OCI-LY7 (cell line): ENCODE data around the gene BLCAP. TPM values are rescaled to one million over a fixed set of nuclear protein-coding genes. Genes with fewer than 3 reads are reported as not detected.

Experiments used
- BruUV-seq: library from RNA; stranded (reverse); fragments of 400-500 nt; replicated peaks from 2 replicates; lab custom pipeline; 2021; lab: Mats Ljungman, UMichigan
- CTCF ChIA-PET: fragments of 300-600 bp; sonication (Branson Sonifier 250); formaldehyde crosslinking; loops from one replicate; lab custom pipeline; 2022; ENCODE audit warnings: antibody characterized with exemption; ENCODE audit not compliant: unreplicated experiment; lab: Charles Lee
- POLR2A ChIA-PET: fragments of 300-600 bp; sonication (Branson Sonifier 250); formaldehyde crosslinking; loops from one replicate; lab custom pipeline; 2022; ENCODE audit warnings: antibody characterized with exemption; lab: Charles Lee
- DNase-seq: peaks from one replicate; pipeline ENCODE4 v3.0.0-alpha.2; 2015; ENCODE audit warnings: low spot score
- H2AFZ ChIP-seq: fragments of 200-600 bp; sonication (generic), shearing (Covaris generic); 2 replicates; pipeline ENCODE4 v1.6.1; 2014; ENCODE audit warnings: mild to moderate bottlenecking, antibody characterized with exemption, low read length, moderate library complexity
- H3K27ac ChIP-seq: fragments of 200-600 bp; sonication (generic); 2 replicates; pipeline ENCODE4 v1.5.1; 2014; ENCODE audit warnings: mixed run types, low read depth, mild to moderate bottlenecking, moderate library complexity, low read length, inconsistent platforms; ENCODE audit not compliant: poor library complexity, severe bottlenecking
- H3K36me3 ChIP-seq: fragments of 200-600 bp; sonication (generic); 2 replicates; pipeline ENCODE4 v1.6.1; 2014; ENCODE audit warnings: mild to moderate bottlenecking, antibody characterized with exemption, low read length, moderate library complexity, mixed read lengths; ENCODE audit not compliant: insufficient read depth
- H3K4me1 ChIP-seq: fragments of 200-600 bp; sonication (generic); 2 replicates; pipeline ENCODE4 v1.5.1; 2014; ENCODE audit warnings: mild to moderate bottlenecking, low read length; ENCODE audit not compliant: insufficient read depth, poor library complexity, severe bottlenecking
- H3K4me2 ChIP-seq: fragments of 200-600 bp; sonication (generic); 2 replicates; pipeline ENCODE4 v1.6.1; 2014; ENCODE audit warnings: mild to moderate bottlenecking, low read length
- H3K4me3 ChIP-seq: fragments of 200-600 bp; sonication (generic); 2 replicates; pipeline ENCODE4 v1.5.1; 2014; ENCODE audit warnings: mild to moderate bottlenecking, low read depth, low read length; ENCODE audit not compliant: poor library complexity, severe bottlenecking
- H3K79me2 ChIP-seq: fragments of 200-600 bp; sonication (generic); 2 replicates; pipeline ENCODE4 v1.6.1; 2016; ENCODE audit warnings: low read depth, mild to moderate bottlenecking, low read length, moderate library complexity, mixed read lengths; ENCODE audit not compliant: insufficient read depth
- H3K9me2 ChIP-seq: fragments of 200-600 bp; sonication (generic); 2 replicates; pipeline ENCODE4 v1.6.1; 2016; ENCODE audit warnings: mild to moderate bottlenecking, low read length, mixed read lengths; ENCODE audit not compliant: insufficient read depth
- H3K9me3 ChIP-seq: fragments of 200-600 bp; sonication (generic); 2 replicates; pipeline ENCODE4 v1.6.1; 2014; ENCODE audit warnings: mild to moderate bottlenecking, mixed run types, low read length, mixed read lengths
- H4K20me1 ChIP-seq: fragments of 200-600 bp; sonication (generic); 2 replicates; pipeline ENCODE4 v1.6.1; 2014; ENCODE audit warnings: mild to moderate bottlenecking, antibody characterized with exemption, low read length, moderate library complexity, mixed read lengths; ENCODE audit not compliant: insufficient read depth
- EZH2phosphoT487 ChIP-seq: fragments of 200-600 bp; sonication (generic); IDR thresholded peaks from 2 replicates; pipeline ENCODE4 v1.6.1; 2018; ENCODE audit warnings: low read depth, borderline replicate concordance, mild to moderate bottlenecking, mixed run types, antibody characterized with exemption, low read length, moderate library complexity, mixed read lengths
- intact Hi-C: fragments of 100-400 bp; cut with micrococcal nuclease; formaldehyde crosslinking; loops from one replicate; pipeline ENCODE4 v1.10.0; 2022; ENCODE audit not compliant: unreplicated experiment
- total RNA-seq, 2 experiments: library from RNA; depleted of rRNA in 1 of 2; stranded (reverse); fragments of >200 nt in 1 of 2; shearing (Covaris generic) in 1 of 2; gene quantifications; 2 replicates each; pipeline ENCODE4 v1.2.3, GENCODE V29; 2014 to 2022
- TF ChIP-seq, protein P1 (sequence below): fragments of 200-600 bp; sonication (generic); conservative IDR thresholded peaks from 2 replicates; pipeline ENCODE4 v1.5.1; 2014; ENCODE audit warnings: mild to moderate bottlenecking, antibody characterized with exemption, low read length, moderate library complexity, mixed read lengths

The BLCAP gene
- total RNA-seq, 2 experiments from 2014 or later, result 32.3 to 55.1 TPM

DNA sequence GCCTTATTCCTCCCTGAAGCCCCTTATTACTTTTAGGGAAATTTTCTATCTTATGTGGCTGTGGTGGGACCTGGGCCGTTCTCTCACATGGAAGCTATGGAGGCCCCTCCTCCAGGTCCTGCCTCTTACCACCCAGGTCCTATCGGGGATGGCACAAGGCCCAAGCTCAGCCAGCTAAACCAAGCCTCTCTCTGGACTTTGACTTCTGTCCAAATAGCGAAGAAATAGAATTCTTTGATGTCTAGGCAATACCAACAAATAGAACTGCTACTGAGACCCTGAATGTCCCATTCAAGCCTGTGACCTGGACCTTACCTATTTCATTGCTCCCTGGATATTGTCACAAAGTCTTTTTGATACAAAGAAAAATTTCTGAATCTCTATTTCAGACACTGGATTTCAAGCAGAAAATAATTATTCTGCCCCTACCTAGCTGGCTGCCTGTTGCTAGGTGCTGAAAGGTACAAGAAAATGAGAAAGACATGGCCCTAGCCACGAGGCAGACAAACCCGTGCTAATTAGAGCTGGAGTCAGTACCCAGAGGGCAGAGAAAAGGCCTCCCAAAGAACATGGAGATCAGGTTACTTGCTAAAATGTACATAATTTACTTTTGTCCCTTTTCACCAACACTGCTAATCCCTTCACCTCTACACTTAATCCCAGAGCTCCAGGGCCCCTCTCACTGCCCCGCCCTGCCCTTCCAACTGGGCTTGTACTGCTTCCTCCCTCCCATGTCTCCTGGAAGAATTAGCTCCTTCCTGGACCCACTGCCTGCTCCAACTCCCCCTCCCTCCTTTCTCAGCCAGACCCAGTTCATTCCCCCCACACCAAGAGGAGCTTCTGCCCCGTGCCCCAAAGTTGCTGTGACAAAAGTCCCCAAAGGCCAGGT lies 22.2 kb downstream of the BLCAP start:
- no peaks in the 10 kb centered on the region for H3K9me2 ChIP-seq
- H3K79me2 ChIP-seq, result no peaks in the 10 kb centered on the region
- H3K4me1 ChIP-seq, result peaks cover 29% of the 10 kb centered on the region
- no peak overlapping the region for H3K4me3 ChIP-seq
- H3K27ac ChIP-seq, result no peak overlapping the region
- POLR2A ChIA-PET, result interaction anchor here (0.7 to 1.4 kb wide), 4 partner anchors 7 to 92 kb away, joined by 3 to 7 read pairs (median 4); no protein-coding TSS in a partner anchor
- H2AFZ ChIP-seq, result no peak overlapping the region
- intact Hi-C loops, result no loop called here
- BruUV-seq, result no TSS peak
- H3K4me2 ChIP-seq, result no peak overlapping the region
- H4K20me1 ChIP-seq, result no peaks in the 10 kb centered on the region
- no peaks in the 10 kb centered on the region for H3K9me3 ChIP-seq
- no peaks in the 10 kb centered on the region for H3K36me3 ChIP-seq
- no peak for TF ChIP-seq EZH2phosphoT487
- TF ChIP-seq, protein P1, sequence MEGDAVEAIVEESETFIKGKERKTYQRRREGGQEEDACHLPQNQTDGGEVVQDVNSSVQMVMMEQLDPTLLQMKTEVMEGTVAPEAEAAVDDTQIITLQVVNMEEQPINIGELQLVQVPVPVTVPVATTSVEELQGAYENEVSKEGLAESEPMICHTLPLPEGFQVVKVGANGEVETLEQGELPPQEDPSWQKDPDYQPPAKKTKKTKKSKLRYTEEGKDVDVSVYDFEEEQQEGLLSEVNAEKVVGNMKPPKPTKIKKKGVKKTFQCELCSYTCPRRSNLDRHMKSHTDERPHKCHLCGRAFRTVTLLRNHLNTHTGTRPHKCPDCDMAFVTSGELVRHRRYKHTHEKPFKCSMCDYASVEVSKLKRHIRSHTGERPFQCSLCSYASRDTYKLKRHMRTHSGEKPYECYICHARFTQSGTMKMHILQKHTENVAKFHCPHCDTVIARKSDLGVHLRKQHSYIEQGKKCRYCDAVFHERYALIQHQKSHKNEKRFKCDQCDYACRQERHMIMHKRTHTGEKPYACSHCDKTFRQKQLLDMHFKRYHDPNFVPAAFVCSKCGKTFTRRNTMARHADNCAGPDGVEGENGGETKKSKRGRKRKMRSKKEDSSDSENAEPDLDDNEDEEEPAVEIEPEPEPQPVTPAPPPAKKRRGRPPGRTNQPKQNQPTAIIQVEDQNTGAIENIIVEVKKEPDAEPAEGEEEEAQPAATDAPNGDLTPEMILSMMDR, result no peak
- DNase-seq, result no peak
- CTCF ChIA-PET, result interaction anchor here (0.5 kb wide), 1 partner anchor 11 kb away, joined by 5 read pairs; no protein-coding TSS in a partner anchor

DNA sequence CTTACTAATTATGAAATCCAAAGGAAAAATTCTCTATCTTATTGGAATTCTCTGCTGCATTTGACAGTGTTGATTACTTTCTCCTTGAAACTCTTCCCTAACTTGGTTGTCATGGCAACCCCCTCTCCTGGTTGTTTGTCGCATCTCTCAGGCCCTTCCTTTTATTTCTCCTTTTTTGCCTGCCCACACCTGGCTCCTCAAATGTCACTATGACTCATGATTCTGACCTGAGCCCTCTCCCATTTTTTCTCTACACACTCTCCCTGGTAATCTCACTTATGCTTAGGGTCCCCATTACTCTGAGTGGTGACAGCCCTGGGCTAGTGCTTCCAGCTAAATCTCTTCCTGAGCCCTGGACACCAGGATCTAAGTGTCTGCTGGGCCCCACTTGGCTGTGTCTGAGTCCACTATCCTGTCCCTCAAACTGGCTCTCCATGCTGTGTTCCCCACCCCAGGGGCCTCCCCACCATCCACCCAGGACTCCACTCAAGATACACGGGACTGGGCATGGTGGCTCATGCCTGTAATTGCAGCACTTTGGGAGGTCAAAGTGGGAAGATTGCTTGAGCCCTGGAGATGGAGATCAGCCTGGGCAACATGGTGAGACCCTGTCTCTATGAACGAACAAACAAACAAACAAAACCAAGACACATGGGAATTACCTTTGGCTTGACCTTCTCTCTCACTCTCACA lies 23.1 kb downstream of the BLCAP start:
- H4K20me1 ChIP-seq, result no peaks in the 10 kb centered on the region; the same call in 1 of the 2 replicates
- H3K9me2 ChIP-seq, result no peaks in the 10 kb centered on the region
- H3K4me2 ChIP-seq, result no peak overlapping the region
- BruUV-seq, result no TSS peak
- no peak overlapping the region for H2AFZ ChIP-seq
- intact Hi-C loops, result no loop called here
- no peak overlapping the region for H3K4me3 ChIP-seq
- ChIA-PET CTCF (no interaction called here), POLR2A (no interaction called here)
- no peak for DNase-seq
- H3K9me3 ChIP-seq, result no peaks in the 10 kb centered on the region
- H3K36me3 ChIP-seq, result no peaks in the 10 kb centered on the region
- TF ChIP-seq EZH2phosphoT487, result no peak
- TF ChIP-seq, protein P1, result no peak
- no peaks in the 10 kb centered on the region for H3K79me2 ChIP-seq
- no peak overlapping the region for H3K27ac ChIP-seq
- H3K4me1 ChIP-seq, result peaks cover 29% of the 10 kb centered on the region
